Measurements from ENCODE around the gene TNFAIP2.
"Not testable (repeated sequence)": the region's sequence is repeated elsewhere in the genome, so short reads cannot be mapped to it uniquely, and the experiment has no call there.

Gene TNFAIP2

GRCh38 chr14:103149351-103150237, 26.3 kb downstream of the TNFAIP2 start:
- Histone ChIP-seq H3K9ac (ENCODE audit: low read depth, low read length) (no peak overlapping the region), H3K4me1 (ENCODE audit: insufficient read depth, low read length) (no peaks in the 10 kb centered on the region), H3K9me3 (ENCODE audit: control insufficient read depth, insufficient read depth, low read length) (no peaks in the 10 kb centered on the region), H3K36me3 (ENCODE audit: insufficient read depth, low read length) (no peaks in the 10 kb centered on the region)

GRCh38 chr14:103151270-103151945, 28.1 kb downstream of the TNFAIP2 start:
- Histone ChIP-seq H3K36me3 (ENCODE audit: insufficient read depth, low read length) (no peaks in the 10 kb centered on the region), H3K4me1 (ENCODE audit: insufficient read depth, low read length) (no peaks in the 10 kb centered on the region), H3K9me3 (ENCODE audit: control insufficient read depth, insufficient read depth, low read length) (no peaks in the 10 kb centered on the region), H3K9ac (ENCODE audit: low read depth, low read length) (no peak overlapping the region)

GRCh38 chr14:103155010-103155409, 31.7 kb downstream of the TNFAIP2 start:
- Histone ChIP-seq H3K4me1 (ENCODE audit: insufficient read depth, low read length) (no peaks in the 10 kb centered on the region), H3K9ac (ENCODE audit: low read depth, low read length) (no peak overlapping the region), H3K36me3 (ENCODE audit: insufficient read depth, low read length) (no peaks in the 10 kb centered on the region), H3K9me3 (ENCODE audit: control insufficient read depth, insufficient read depth, low read length) (0 out of 2 replicates have a peak, but pooled peaks cover 2% of the 10 kb centered on the region)

- H3K4me1 ChIP-seq (ENCODE audit: insufficient read depth, low read length); H3K36me3 ChIP-seq (ENCODE audit: insufficient read depth, low read length); H3K9ac ChIP-seq (ENCODE audit: low read depth, low read length); H3K9me3 ChIP-seq (ENCODE audit: control insufficient read depth, insufficient read depth, low read length): not testable (repeated sequence)
These were observed 32.2 kb downstream of the TNFAIP2 start for GRCh38 chr14:103155416-103155815.

GRCh38 chr14:103155826-103156394, 32.6 kb downstream of the TNFAIP2 start:
- H3K9ac ChIP-seq (ENCODE audit: low read depth, low read length): no peak overlapping the region
- no peaks in the 10 kb centered on the region for H3K36me3 ChIP-seq (ENCODE audit: insufficient read depth, low read length)
- H3K9me3 ChIP-seq (ENCODE audit: control insufficient read depth, insufficient read depth, low read length): 0 out of 2 replicates have a peak, but pooled peaks cover 2% of the 10 kb centered on the region
- no peaks in the 10 kb centered on the region for H3K4me1 ChIP-seq (ENCODE audit: insufficient read depth, low read length)

- Histone ChIP-seq H3K9me3 (ENCODE audit: control insufficient read depth, insufficient read depth, low read length) (0 out of 2 replicates have a peak, but pooled peaks cover 2% of the 10 kb centered on the region), H3K9ac (ENCODE audit: low read depth, low read length) (no peak overlapping the region), H3K4me1 (ENCODE audit: insufficient read depth, low read length) (no peaks in the 10 kb centered on the region), H3K36me3 (ENCODE audit: insufficient read depth, low read length) (no peaks in the 10 kb centered on the region)
These were observed 33.6 kb downstream of the TNFAIP2 start for GRCh38 chr14:103156651-103157378.

- Histone ChIP-seq H3K9me3 (ENCODE audit: control insufficient read depth, insufficient read depth, low read length) (0 out of 2 replicates have a peak, but pooled peaks cover 2% of the 10 kb centered on the region), H3K9ac (ENCODE audit: low read depth, low read length) (no peak overlapping the region), H3K36me3 (ENCODE audit: insufficient read depth, low read length) (no peaks in the 10 kb centered on the region), H3K4me1 (ENCODE audit: insufficient read depth, low read length) (no peaks in the 10 kb centered on the region)
These were observed 34.7 kb downstream of the TNFAIP2 start for GRCh38 chr14:103157969-103158368.

GRCh38 chr14:103158688-103159087, 35.4 kb downstream of the TNFAIP2 start:
- H3K9ac ChIP-seq (ENCODE audit: low read depth, low read length): no peak overlapping the region
- H3K4me1 ChIP-seq (ENCODE audit: insufficient read depth, low read length): no peaks in the 10 kb centered on the region
- no peaks in the 10 kb centered on the region for H3K36me3 ChIP-seq (ENCODE audit: insufficient read depth, low read length)
- H3K9me3 ChIP-seq (ENCODE audit: control insufficient read depth, insufficient read depth, low read length): 0 out of 2 replicates have a peak, but pooled peaks cover 2% of the 10 kb centered on the region

GRCh38 chr14:103160321-103161053, 37.2 kb downstream of the TNFAIP2 start:
- Histone ChIP-seq H3K36me3 (ENCODE audit: insufficient read depth, low read length) (no peaks in the 10 kb centered on the region), H3K4me1 (ENCODE audit: insufficient read depth, low read length) (no peaks in the 10 kb centered on the region), H3K9ac (ENCODE audit: low read depth, low read length) (no peak overlapping the region), H3K9me3 (ENCODE audit: control insufficient read depth, insufficient read depth, low read length) (0 out of 2 replicates have a peak, but pooled peaks cover 2% of the 10 kb centered on the region)

- Histone ChIP-seq H3K9ac (ENCODE audit: low read depth, low read length) (no peak overlapping the region), H3K36me3 (ENCODE audit: insufficient read depth, low read length) (no peaks in the 10 kb centered on the region), H3K4me1 (ENCODE audit: insufficient read depth, low read length) (no peaks in the 10 kb centered on the region), H3K9me3 (ENCODE audit: control insufficient read depth, insufficient read depth, low read length) (0 out of 2 replicates have a peak, but pooled peaks cover 2% of the 10 kb centered on the region)
These were observed 37.8 kb downstream of the TNFAIP2 start for GRCh38 chr14:103161054-103161397.

GRCh38 chr14:103163199-103163598, 39.9 kb downstream of the TNFAIP2 start:
- peaks cover 9% of the 10 kb centered on the region; the same call in 1 of the 2 replicates for H3K9me3 ChIP-seq (ENCODE audit: control insufficient read depth, insufficient read depth, low read length)
- H3K36me3 ChIP-seq (ENCODE audit: insufficient read depth, low read length): no peaks in the 10 kb centered on the region
- H3K9ac ChIP-seq (ENCODE audit: low read depth, low read length): no peak overlapping the region
- no peaks in the 10 kb centered on the region for H3K4me1 ChIP-seq (ENCODE audit: insufficient read depth, low read length)

- Histone ChIP-seq H3K36me3 (ENCODE audit: insufficient read depth, low read length) (no peaks in the 10 kb centered on the region), H3K9ac (ENCODE audit: low read depth, low read length) (no peak overlapping the region), H3K9me3 (ENCODE audit: control insufficient read depth, insufficient read depth, low read length) (peaks cover 15% of the 10 kb centered on the region), H3K4me1 (ENCODE audit: insufficient read depth, low read length) (no peaks in the 10 kb centered on the region)
These were observed 40.7 kb downstream of the TNFAIP2 start for GRCh38 chr14:103164006-103164405.

GRCh38 chr14:103164779-103165178, 41.5 kb downstream of the TNFAIP2 start:
- H3K36me3 ChIP-seq (ENCODE audit: insufficient read depth, low read length): no peaks in the 10 kb centered on the region
- H3K4me1 ChIP-seq (ENCODE audit: insufficient read depth, low read length): no peaks in the 10 kb centered on the region

More at GRCh38 chr14:103164779-103165178, 41.5 kb downstream of the TNFAIP2 start:
- H3K9me3 ChIP-seq (ENCODE audit: control insufficient read depth, insufficient read depth, low read length): peaks cover 22% of the 10 kb centered on the region
- no peak overlapping the region for H3K9ac ChIP-seq (ENCODE audit: low read depth, low read length)

All from ES-I3 (cell line).